NCI-H2196 treated with DMSO at 0.1 percent for 48 hours (cell line): ENCODE results near the gene CPA3.

ENCODE experiments used
- DNase-seq: peaks from one replicate; lab custom pipeline; 2025; ENCODE audit not compliant: unreplicated experiment; lab: John Stamatoyannopoulos, UW

Gene CPA3

GRCh38 chr3:148865049-148865448 lies at the start of gene CPA3:
TSS of gene CPA3 (plus strand) at chr3:148865296. CDS start at chr3:148865308, 12 bp downstream.
- DNase-seq: no peak

GRCh38 chr3:148815316-148816110 lies 49.6 kb upstream of the CPA3 start:
- no peak for DNase-seq

DNA sequence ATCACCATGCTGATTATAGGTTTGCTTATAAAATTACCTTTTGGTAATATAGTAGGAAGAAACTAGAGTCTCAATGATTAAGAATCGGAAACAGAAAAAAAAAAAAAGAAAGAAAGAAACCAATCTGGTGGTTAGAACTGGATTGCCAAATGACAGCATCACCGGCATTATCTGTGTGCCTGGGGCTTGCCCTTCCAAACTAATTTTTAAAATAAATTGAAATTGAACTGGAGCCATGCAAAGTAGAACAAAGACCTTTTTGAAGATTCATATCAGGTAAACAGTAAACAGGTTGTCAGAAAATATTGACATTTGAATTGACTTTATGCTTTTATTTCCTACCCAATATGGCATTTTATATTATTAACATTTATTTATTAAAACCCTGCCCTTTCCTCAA lies 48.7 kb upstream of the CPA3 start:
- no peak for DNase-seq

DNA sequence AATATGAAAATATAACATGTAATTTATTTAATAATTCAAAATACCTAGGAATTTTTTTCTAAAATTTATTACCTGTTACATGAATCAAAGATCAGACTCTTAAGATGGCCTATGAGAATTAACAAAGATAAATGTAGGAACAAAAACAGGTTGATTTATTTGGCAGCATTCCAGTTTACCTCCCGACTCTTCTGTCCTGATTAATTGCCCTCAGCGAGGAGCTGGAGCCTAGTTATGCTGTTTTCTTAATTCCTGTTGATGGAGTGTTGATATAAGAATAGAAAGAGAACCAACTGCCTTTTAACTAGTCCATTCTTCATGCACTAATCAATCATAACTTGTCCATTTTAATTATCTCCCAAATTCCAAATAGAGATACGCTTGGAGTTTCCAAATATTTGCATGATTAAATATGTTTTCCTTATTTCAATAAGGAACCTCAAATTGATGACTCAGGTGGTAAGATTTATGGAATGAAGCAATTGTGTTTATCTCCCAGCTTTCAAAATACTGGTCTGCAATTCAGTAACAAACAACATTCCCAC lies 48.0 kb upstream of the CPA3 start:
- DNase-seq: no peak

- DNase-seq: no peak
These were observed 44.5 kb upstream of the CPA3 start for GRCh38 chr3:148820361-148821245.

DNA sequence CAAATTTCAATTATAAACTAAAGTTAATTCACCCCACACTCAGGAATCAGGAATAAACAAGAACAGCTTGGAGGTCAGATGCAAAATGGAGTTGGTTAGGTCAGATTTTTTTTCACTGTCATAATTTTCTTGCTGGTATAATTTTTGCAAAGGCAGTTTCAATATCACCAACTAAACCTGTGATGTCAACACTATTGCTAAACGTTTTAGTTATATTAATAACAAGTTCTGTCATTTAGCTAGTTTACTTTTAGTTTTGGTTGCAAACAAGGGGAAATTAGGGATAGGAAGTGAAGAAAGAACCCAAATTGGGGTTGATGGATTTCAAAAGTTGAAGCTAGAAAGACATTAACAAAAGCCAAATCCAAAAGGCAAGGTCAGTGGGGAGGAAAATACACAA lies 42.1 kb upstream of the CPA3 start:
- DNase-seq: no peak

DNA sequence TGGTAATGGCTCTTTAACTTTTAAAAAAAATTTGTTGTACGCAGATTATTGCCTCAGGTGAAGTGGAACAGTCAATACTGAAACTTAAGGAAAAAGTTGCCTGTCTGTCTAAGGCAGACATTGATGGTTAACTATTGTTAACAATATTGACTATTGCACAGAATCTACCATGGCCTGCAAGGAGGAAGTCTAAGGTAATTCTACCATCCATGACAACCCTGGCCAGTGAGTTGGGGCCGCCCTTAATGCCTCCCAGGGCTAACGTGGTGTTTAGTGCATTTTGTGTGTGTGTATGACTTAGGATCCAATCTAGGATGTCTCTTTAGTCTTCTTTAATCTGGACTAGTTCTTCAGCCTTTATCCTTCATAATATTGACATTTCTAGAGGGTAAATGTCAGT lies 39.6 kb upstream of the CPA3 start:
- no peak for DNase-seq

DNA sequence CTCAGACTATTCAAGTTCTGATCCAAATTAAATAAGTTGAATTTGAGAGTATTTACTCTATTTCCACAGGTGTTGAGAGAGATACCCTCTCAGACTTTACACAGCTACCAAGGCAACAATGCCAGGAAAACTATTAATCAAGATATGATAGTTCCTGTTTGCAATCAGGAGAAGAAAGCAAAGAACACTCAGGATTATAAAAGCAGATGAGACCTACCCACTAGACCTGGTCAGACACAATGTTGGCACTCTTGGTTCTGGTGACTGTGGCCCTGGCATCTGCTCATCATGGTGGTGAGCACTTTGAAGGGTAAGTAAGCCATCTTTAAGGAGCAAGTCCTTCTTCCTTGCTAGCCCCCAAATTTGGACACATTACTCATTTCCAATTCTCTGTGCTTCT lies 37.5 kb upstream of the CPA3 start, which contains the start of gene CPB1:
Gene CPB1 (plus strand): TSS at position 227 of the 400 bp plus-strand sequence. CDS start 13 bp downstream, at position 240.
- no peak for DNase-seq

GRCh38 chr3:148828136-148828690 lies 36.9 kb upstream of the CPA3 start:
- no peak for DNase-seq

DNA sequence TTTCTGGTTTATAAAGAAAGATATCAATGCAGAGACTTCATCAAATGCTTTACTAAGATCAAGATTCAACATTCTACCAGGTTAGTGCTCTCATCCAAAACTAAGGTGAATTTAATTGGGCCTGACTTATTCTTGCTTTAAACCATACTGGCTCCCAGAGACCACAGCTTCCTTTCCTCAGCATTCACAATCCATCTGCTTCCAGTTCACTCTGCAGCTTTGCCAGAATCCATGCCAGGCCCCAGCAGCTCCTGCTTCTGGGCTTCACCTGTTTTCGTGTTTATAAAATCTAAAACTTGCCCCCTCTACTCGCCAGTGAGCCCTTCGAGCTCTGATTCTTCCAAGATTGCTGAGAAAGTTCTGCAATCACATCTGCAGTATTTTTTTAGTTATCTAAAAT lies 35.2 kb upstream of the CPA3 start:
- DNase-seq: no peak

- no peak for DNase-seq
These were observed 31.9 kb upstream of the CPA3 start for GRCh38 chr3:148833223-148833622.

GRCh38 chr3:148839805-148840204 lies 25.3 kb upstream of the CPA3 start:
- no peak for DNase-seq

DNA sequence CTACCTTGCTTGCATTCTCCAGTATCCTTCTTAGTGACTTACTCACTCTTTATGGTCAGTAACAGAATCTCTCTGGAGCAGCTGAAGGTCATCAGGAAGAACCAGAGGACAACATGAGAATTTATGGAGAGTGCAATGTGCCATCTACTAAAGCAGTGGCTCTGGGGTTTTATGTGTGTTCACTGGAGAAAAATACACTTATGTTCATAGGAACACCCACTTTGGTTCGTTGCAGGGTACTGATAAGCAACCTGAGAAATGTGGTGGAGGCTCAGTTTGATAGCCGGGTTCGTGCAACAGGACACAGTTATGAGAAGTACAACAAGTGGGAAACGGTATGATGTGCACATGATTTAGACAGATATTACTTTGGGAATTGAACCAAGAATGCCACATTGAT lies 24.6 kb upstream of the CPA3 start:
- no peak for DNase-seq

GRCh38 chr3:148845756-148846395 lies 19.2 kb upstream of the CPA3 start:
- no peak for DNase-seq

DNA sequence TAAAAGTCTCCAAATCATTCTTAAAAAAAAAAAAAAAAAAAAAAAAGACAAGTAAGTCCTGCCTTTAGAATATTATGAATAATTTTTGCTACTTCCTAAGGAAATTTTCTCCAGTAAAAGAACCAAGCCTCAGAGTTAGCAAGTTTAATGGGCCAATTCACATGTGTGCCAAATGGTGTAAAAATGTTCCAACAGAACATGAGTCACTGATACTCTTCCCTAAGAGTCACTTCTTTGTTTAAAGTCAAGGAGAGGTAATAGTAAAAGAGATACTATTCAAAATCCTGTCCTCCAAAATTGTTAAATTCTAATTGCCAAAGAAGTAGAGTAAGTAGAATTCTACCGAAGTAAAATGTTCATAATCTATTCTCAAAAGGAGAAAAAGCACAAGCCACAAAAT lies 17.7 kb upstream of the CPA3 start:
- no peak for DNase-seq

DNA sequence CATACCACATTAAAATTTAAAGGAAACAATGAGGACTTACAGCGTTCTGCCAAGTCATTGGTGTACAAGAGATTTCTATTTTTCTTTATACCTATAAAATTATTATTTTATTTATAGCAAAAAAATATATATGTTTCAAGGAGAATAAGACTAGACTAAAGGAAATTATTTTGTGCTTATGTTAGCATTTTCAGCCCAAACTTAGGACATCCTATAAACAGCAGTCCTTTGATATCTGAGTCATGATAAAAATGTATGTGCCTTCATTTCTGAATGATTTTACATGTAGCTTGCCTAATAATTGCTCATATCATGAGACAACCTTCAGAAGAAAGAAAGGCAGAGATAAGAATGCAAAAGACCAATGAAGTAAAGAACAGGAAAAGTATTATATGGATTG lies 16.7 kb upstream of the CPA3 start:
- DNase-seq: no peak

GRCh38 chr3:148852271-148852992 lies 12.7 kb upstream of the CPA3 start:
- no peak for DNase-seq

DNA sequence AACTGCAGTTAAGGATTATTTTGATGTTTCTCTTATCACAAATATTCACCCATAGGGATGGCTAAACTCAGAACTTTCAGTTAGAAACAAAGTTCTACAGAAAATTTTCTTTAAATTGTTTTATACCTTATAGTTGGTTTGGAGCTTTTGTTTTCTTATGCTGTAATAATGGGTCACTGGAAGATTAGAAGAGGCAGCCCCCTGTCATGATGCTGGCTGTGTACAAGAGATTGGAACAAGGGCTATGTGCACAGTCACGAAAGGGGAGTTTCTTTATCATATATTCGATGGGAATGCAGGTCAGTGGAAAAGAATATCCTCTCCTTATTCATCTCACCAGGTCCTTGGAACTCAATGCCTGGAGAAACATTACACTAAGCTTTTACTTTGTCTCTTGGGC lies 12.0 kb upstream of the CPA3 start:
- no peak for DNase-seq

DNA sequence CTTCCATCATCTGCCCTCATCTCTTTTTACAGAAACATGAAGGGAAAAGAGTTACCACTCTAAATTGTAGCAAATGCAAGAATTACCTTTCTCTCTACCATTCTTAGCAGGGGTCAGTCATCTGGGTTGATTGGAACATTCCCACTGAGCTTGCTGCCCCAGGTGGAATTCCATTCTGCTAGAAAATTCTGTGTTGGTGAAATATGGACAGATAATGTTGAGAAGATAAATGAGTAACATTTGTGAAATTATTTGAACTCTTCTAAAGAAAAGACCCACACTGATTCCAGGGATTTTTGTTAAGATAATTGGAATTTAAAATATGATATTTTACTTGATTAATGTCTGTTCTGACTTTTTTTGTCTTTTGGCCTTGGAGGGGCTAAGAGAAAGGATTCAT lies 11.0 kb upstream of the CPA3 start:
- no peak for DNase-seq

DNA sequence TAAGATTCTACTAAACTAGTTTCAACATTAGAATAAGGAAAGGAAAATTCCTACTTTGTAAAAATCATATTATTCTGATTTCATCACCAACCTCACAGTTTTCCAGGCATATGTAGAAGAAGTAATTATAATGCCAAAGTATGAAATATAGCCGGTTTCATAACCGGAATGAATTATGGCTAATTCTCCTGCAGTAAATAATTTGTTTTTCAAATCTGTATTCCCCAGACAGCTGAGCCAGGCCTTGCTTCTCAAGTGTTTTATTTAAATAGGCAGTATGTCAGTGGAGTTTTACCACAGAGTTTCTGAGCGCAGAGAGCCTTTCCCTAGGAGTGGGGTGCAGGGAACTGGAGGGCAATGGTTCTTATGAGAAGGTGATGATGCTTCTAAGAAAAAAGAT lies 8.7 kb upstream of the CPA3 start:
- DNase-seq: no peak
